ENCODE results near the gene SNX6. TPM values are rescaled to one million over a fixed set of nuclear protein-coding genes. Genes with fewer than 3 reads are reported as not detected.
A peak's percentile ranks its signal among the peaks of the same experiment; 100 is the strongest.

SNX6 gene
- total RNA-seq, 2 donors from 2014 or later: 67.3 to 87.2 TPM

DNA sequence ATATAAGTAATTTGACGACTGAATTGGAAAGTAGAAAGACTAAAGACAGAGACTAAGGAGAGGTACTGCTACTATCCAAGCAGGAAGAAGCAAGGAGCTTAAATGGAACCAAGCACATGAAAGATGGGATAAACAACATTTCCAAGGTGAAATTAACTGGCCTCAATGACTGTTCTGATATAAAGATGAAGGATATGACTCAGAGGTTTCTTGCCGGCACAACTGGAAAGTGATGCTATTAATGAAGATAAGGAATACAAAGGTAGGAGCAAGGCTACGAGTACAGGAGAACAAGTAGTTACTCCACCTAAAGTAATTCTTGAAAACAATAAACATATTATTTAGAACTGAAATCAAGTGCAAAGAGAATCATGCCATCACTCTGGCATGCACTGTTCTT, 6.4 kb downstream of the SNX6 start:
- DNase-seq (no peak), ATAC-seq (no peak)
- no peak overlapping the region for H3K27ac Mint-ChIP-seq
- no peaks in the 10 kb centered on the region for H3K9me3 ChIP-seq (ENCODE audit: control insufficient read depth, low read length, poor library complexity, severe bottlenecking)
- no peaks in the 10 kb centered on the region for H3K27me3 Mint-ChIP-seq
- peaks cover 11% of the 10 kb centered on the region for H3K36me3 Mint-ChIP-seq (ENCODE audit: low read depth)
- peaks cover 32% of the 10 kb centered on the region for H3K4me1 Mint-ChIP-seq
- no peak overlapping the region for H3K4me3 Mint-ChIP-seq

GRCh38 chr14:34620839-34621238, 9.1 kb downstream of the SNX6 start:
- H3K4me1 Mint-ChIP-seq: peaks cover 38% of the 10 kb centered on the region
- DNase-seq (no peak), ATAC-seq (no peak)
- no peak overlapping the region for H3K4me3 Mint-ChIP-seq
- no peaks in the 10 kb centered on the region for H3K9me3 ChIP-seq (ENCODE audit: control insufficient read depth, low read length, poor library complexity, severe bottlenecking)
- no peaks in the 10 kb centered on the region for H3K27me3 Mint-ChIP-seq
- peaks cover 11% of the 10 kb centered on the region for H3K36me3 Mint-ChIP-seq (ENCODE audit: low read depth)
- H3K27ac Mint-ChIP-seq: peak overlapping the region; percentile 83

- ATAC-seq (no peak), DNase-seq (no peak)
- Mint-ChIP-seq H3K4me3 (no peak overlapping the region), H3K27ac (peak overlapping the region; percentile 85), H3K27me3 (no peaks in the 10 kb centered on the region), H3K36me3 (ENCODE audit: low read depth) (peaks cover 12% of the 10 kb centered on the region), H3K4me1 (peaks cover 41% of the 10 kb centered on the region)
- H3K9me3 ChIP-seq (ENCODE audit: control insufficient read depth, low read length, poor library complexity, severe bottlenecking): no peaks in the 10 kb centered on the region
Observed at GRCh38 chr14:34620115-34620514, 9.8 kb downstream of the SNX6 start.

DNA sequence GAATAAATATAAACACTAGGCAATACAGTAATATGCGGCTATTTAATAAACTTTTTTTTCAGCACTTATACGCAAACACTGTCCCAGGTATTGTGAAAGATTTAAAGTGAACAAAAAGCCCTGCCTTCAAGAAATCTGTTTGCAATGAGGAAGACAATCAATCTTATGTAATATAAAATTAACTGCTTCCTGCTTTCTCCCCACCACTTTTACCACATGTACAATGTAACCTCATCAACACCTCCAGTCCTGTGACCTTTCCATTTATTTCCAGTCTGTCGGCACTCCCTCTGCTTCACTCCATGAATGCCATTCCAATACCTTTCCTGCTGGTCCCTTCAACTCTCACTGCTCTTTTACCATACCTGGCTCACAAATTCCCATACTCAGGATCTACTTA, 10.5 kb downstream of the SNX6 start:
- ATAC-seq (no peak), DNase-seq (no peak)
- Mint-ChIP-seq H3K27me3 (no peaks in the 10 kb centered on the region), H3K4me3 (peak overlapping the region; percentile 73), H3K4me1 (peaks cover 44% of the 10 kb centered on the region), H3K36me3 (ENCODE audit: low read depth) (peaks cover 12% of the 10 kb centered on the region), H3K27ac (peak overlapping the region; percentile 85)
- H3K9me3 ChIP-seq (ENCODE audit: control insufficient read depth, low read length, poor library complexity, severe bottlenecking): no peaks in the 10 kb centered on the region

DNA sequence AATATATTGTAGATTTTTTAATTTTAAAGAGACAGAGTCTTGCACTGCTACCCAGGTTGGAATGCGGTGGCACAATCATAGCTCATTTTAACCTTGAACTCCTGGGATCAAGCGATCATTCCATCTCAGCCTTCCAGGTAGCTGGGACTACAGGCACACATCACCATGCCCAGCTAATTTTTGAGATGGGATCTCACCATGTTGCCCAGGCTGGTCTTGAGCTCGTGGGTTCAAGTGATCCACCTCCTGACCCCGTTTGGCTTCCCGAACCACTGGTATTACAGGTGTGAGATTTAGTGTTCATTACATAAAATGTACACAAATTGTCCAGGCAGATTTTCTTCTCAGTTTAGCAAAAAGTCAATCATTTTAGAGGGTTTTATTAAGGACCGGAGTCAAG, 13.6 kb downstream of the SNX6 start:
- H3K27me3 Mint-ChIP-seq: no peaks in the 10 kb centered on the region
- no peak for DNase-seq
- no peaks in the 10 kb centered on the region for H3K9me3 ChIP-seq (ENCODE audit: control insufficient read depth, low read length, poor library complexity, severe bottlenecking)
- no peak overlapping the region for H3K4me3 Mint-ChIP-seq
- H3K36me3 Mint-ChIP-seq (ENCODE audit: low read depth): peaks cover 8% of the 10 kb centered on the region
- ATAC-seq: no peak
- peak overlapping the region; percentile 88 for H3K27ac Mint-ChIP-seq
- H3K4me1 Mint-ChIP-seq: peaks cover 27% of the 10 kb centered on the region

DNA sequence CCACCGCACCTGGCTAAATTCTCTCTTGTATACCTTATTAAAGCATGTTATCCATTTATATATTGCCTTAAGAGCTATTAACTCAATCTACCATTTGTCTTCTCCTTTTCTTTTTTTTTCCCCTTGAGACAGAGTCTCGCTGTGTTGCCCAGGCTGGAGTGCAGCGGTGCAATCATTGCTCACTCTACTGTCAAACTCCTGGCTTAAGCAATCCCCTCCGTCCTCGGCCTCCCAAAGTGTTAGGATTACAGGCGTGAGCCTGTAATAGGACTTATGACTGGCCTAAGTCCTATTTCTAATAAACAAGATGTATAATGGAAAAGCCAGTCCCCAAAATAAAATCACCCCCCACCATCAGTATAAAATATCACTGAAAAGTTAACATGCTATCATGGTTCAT, 14.4 kb downstream of the SNX6 start:
- Mint-ChIP-seq H3K4me3 (no peak overlapping the region), H3K27ac (peak overlapping the region; percentile 88), H3K27me3 (no peaks in the 10 kb centered on the region), H3K36me3 (ENCODE audit: low read depth) (peaks cover 8% of the 10 kb centered on the region), H3K4me1 (peaks cover 24% of the 10 kb centered on the region)
- H3K9me3 ChIP-seq (ENCODE audit: control insufficient read depth, low read length, poor library complexity, severe bottlenecking): no peaks in the 10 kb centered on the region
- ATAC-seq (no peak), DNase-seq (no peak)

GRCh38 chr14:34614638-34615037, 15.3 kb downstream of the SNX6 start:
- Mint-ChIP-seq H3K27ac (peak overlapping the region; percentile 88), H3K4me3 (no peak overlapping the region), H3K36me3 (ENCODE audit: low read depth) (peaks cover 3% of the 10 kb centered on the region), H3K27me3 (no peaks in the 10 kb centered on the region), H3K4me1 (peaks cover 17% of the 10 kb centered on the region)
- no peaks in the 10 kb centered on the region for H3K9me3 ChIP-seq (ENCODE audit: control insufficient read depth, low read length, poor library complexity, severe bottlenecking)
- no peak for DNase-seq
- peak; percentile 57 for ATAC-seq

DNA sequence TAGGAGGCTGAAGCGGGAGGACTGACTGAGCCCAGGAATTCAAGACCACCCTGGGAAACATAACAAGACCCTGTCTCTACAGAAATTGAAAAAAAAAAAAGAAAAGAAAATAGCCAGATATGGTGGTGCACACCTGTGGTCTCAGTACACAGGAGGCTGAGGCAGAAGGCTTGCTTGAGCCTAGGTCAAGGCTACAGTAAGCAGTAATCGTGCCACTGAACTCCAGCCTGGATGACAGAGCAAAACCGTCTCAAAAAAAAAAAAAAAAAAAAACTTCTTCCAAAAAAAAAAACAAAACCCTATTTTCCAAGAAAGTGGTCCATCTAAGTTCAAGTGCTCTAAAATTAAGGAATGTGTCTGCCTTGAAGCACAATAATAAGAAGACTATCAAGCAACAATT, 19.8 kb downstream of the SNX6 start:
- no peak for DNase-seq
- H3K4me1 Mint-ChIP-seq: peaks cover 6% of the 10 kb centered on the region
- no peaks in the 10 kb centered on the region for H3K9me3 ChIP-seq (ENCODE audit: control insufficient read depth, low read length, poor library complexity, severe bottlenecking)
- H3K4me3 Mint-ChIP-seq: no peak overlapping the region
- no peak overlapping the region for H3K27ac Mint-ChIP-seq
- ATAC-seq: no peak
- no peaks in the 10 kb centered on the region for H3K27me3 Mint-ChIP-seq
- peaks cover 2% of the 10 kb centered on the region for H3K36me3 Mint-ChIP-seq (ENCODE audit: low read depth)

DNA sequence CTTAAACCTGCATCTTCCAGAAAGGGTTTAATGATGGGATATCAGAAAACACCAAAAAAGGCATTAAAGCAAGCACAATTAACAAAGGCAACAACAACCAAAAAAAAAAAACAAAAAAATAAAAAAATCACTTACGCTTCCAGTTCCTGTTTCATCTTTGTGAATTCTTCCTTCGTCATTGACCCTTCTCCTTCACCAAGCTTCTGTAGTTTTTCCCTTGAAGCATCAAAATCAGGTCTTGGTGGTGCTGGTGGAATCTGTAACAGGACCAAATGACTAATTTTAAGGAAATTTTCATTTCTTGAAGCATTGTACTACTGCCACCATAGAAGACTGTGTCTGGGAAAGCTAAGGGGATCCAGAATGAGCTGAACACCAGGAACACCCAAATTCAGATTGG, 24.5 kb downstream of the SNX6 start:
- ATAC-seq (no peak), DNase-seq (no peak)
- Mint-ChIP-seq H3K27me3 (no peaks in the 10 kb centered on the region), H3K36me3 (ENCODE audit: low read depth) (peaks cover 8% of the 10 kb centered on the region), H3K4me1 (peaks cover 4% of the 10 kb centered on the region), H3K27ac (peak overlapping the region; percentile 76), H3K4me3 (no peak overlapping the region)
- H3K9me3 ChIP-seq (ENCODE audit: control insufficient read depth, low read length, poor library complexity, severe bottlenecking): no peaks in the 10 kb centered on the region

- H3K27ac Mint-ChIP-seq: peak overlapping the region; percentile 76
- DNase-seq (no peak), ATAC-seq (no peak)
- H3K27me3 Mint-ChIP-seq: no peaks in the 10 kb centered on the region
- H3K4me3 Mint-ChIP-seq: no peak overlapping the region
- H3K9me3 ChIP-seq (ENCODE audit: control insufficient read depth, low read length, poor library complexity, severe bottlenecking): no peaks in the 10 kb centered on the region
- peaks cover 4% of the 10 kb centered on the region for H3K4me1 Mint-ChIP-seq
- peaks cover 8% of the 10 kb centered on the region for H3K36me3 Mint-ChIP-seq (ENCODE audit: low read depth)
Observed at GRCh38 chr14:34604995-34605394, 25.0 kb downstream of the SNX6 start.

DNA sequence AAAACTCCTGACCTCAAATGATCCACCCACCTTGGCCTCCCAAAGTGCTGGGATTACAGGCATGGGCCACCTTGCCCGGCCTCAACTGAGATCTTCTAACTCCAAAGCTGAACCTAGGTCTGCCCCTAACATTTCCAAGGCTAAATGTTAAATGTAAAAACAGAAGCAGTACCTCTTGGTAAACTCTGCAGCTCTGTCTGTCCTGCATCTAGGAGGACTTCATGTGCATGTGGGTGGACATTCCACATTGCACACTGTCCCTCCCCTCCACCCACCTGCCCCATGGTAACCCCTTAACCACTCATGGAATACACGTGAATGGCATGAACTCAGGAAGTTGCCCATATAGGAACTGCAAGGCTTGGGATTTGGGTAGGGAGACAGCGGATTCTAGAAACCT, 33.1 kb downstream of the SNX6 start:
- Mint-ChIP-seq H3K4me1 (peaks cover 5% of the 10 kb centered on the region), H3K27ac (no peak overlapping the region), H3K36me3 (ENCODE audit: low read depth) (peaks cover 6% of the 10 kb centered on the region), H3K4me3 (no peak overlapping the region), H3K27me3 (no peaks in the 10 kb centered on the region)
- ATAC-seq (no peak), DNase-seq (no peak)
- H3K9me3 ChIP-seq (ENCODE audit: control insufficient read depth, low read length, poor library complexity, severe bottlenecking): no peaks in the 10 kb centered on the region

- DNase-seq: no peak
- no peak overlapping the region for H3K4me3 Mint-ChIP-seq
- no peaks in the 10 kb centered on the region for H3K4me1 Mint-ChIP-seq
- ATAC-seq: no peak
- peaks cover 3% of the 10 kb centered on the region for H3K36me3 Mint-ChIP-seq (ENCODE audit: low read depth)
- H3K27me3 Mint-ChIP-seq: no peaks in the 10 kb centered on the region
- H3K27ac Mint-ChIP-seq: no peak overlapping the region
- no peaks in the 10 kb centered on the region for H3K9me3 ChIP-seq (ENCODE audit: control insufficient read depth, low read length, poor library complexity, severe bottlenecking)
Observed at GRCh38 chr14:34593740-34594375, 36.1 kb downstream of the SNX6 start.

DNA sequence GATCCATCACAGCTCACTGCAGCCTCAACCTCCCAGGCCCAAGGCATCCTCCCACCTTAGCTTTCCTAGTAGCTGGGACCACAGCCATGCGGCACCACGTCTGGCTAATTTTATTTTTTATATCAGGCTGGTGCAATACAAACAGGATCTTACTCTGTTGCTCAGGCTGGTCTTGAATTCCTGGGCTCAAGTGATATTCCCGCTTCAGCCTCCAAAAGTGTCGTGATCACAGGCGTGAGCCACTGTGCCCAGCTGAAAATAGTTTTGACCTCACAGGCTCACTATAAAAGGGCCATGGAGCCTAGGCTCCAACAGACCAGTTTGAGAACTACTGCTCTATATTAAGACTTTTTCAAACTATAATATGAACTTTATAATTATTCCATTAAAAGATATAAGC, 37.3 kb downstream of the SNX6 start:
- Mint-ChIP-seq H3K27ac (no peak overlapping the region), H3K4me3 (no peak overlapping the region), H3K4me1 (no peaks in the 10 kb centered on the region), H3K27me3 (no peaks in the 10 kb centered on the region), H3K36me3 (ENCODE audit: low read depth) (peaks cover 3% of the 10 kb centered on the region)
- ATAC-seq: no peak
- no peaks in the 10 kb centered on the region for H3K9me3 ChIP-seq (ENCODE audit: control insufficient read depth, low read length, poor library complexity, severe bottlenecking)
- DNase-seq: no peak

DNA sequence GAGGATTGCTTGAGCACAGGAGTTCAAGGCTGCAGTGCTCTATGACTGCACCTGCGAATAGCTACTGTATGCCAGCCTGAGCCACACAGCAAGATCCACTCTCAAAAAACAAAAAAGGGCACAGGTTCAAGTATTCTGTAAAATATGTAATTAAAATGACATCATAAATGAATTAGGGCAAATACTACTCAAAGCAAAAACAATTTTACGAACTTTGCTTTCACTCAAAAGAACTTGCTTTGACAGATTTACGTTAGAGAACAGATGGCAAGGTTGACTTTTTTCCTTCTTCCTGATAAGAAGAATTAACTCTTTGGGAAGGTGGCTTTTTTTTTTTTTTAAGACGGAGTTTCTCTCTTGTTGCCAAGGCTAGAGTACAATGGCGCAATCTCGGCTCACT, 46.4 kb downstream of the SNX6 start:
- DNase-seq (no peak), ATAC-seq (no peak)
- H3K4me1 Mint-ChIP-seq: no peaks in the 10 kb centered on the region
- no peaks in the 10 kb centered on the region for H3K9me3 ChIP-seq (ENCODE audit: control insufficient read depth, low read length, poor library complexity, severe bottlenecking)
- no peak overlapping the region for H3K4me3 Mint-ChIP-seq
- no peaks in the 10 kb centered on the region for H3K27me3 Mint-ChIP-seq
- no peak overlapping the region for H3K27ac Mint-ChIP-seq
- no peaks in the 10 kb centered on the region for H3K36me3 Mint-ChIP-seq (ENCODE audit: low read depth)
